Measurements from ENCODE around the gene CTSD.

The CTSD gene

GRCh38 chr11:1755692-1756561, 7.8 kb downstream of the CTSD start:
- DNase-seq (ENCODE audit: low read depth in 2 of 2): no peak

- no peak for DNase-seq (ENCODE audit: low read depth in 2 of 2)
These were observed 8.4 kb downstream of the CTSD start for GRCh38 chr11:1755344-1755691.

DNA sequence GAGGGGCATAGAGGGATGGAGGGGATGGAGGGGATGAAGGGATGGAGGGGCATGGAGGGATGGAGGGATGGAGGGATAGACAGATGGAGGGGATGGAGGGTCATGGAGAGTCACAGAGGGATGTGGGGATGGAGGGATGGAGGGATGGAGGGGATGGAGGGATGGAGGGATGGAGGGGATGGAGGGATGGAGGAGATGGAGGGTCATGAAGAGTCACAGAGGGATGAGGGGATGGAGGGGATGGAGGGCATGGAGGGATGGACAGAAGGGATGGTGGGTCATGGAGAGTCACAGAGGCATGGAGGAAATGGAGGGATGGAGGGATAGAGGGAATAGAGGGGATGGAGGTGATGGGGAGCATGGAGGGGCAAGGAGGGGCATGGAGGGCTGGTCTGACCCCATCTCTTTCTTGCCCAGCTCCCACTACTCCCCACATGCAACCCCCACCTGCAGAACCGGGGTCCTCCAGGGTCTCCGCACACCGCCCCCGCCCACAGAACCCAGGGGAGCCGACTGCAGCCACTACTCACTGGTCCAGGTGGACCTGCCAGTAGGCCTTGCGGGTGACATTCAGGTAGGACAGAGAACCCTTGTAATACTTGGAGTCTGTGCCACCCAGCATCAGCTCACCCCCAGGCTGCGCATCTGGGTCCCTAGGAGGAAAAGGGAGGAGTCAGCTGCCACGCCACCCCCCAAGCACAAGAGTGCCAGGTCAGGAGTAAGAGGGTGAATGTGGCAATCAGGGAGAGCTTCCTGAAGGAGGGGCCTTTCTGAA, 9.2 kb downstream of the CTSD start:
- no peak for DNase-seq (ENCODE audit: low read depth in 2 of 2)

- DNase-seq (ENCODE audit: low read depth in 2 of 2): no peak
These were observed 9.8 kb downstream of the CTSD start for GRCh38 chr11:1753929-1754305.

- no peak for DNase-seq (ENCODE audit: low read depth in 2 of 2)
These were observed 10.3 kb downstream of the CTSD start for GRCh38 chr11:1753229-1753928.

- DNase-seq (ENCODE audit: low read depth in 2 of 2): no peak
These were observed 10.9 kb downstream of the CTSD start for GRCh38 chr11:1752907-1753228.

DNA sequence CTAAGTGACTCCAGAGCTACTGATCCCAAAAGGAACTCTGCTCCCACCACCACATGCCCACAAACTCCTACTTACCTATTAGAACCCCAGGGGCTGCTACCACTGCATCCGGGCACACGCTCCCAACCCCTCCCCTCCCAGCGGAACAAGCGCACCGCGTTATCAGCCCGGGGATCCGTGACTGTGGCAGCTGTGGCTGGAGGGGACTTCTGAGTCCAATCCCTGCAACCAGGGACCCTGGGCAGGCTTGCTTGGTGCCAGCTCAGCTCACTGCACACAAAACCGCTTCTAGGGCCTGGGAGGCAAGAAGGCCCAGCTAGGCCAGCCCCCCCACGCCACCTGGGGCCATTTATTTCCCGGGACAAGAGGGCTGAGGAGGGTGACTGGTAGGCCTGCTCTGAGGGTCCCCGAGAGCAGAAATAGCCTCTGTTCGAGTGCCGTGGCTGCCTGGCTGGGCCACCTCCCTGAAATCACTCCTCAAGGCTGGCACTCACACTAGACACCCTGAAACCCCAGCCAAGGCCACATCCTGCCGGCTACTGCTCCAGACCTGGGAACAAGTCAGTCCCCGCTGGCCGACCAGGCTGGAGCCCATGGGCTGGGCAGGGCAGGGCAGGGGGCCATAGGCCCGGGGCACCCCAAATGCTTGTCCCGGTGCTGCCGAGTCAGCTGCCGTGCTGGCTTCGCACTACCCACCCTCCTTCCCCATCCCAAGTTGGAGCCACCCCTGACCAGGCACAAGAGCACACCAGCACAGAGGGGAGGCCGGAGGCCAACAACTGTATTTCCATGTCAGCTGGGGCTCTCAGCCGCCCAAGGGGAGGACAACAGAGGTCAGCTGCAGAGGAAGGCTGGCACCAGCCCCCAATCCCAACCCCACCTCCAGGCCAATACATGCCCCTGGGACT, 11.5 kb downstream of the CTSD start:
- DNase-seq (ENCODE audit: low read depth in 2 of 2): no peak

DNA sequence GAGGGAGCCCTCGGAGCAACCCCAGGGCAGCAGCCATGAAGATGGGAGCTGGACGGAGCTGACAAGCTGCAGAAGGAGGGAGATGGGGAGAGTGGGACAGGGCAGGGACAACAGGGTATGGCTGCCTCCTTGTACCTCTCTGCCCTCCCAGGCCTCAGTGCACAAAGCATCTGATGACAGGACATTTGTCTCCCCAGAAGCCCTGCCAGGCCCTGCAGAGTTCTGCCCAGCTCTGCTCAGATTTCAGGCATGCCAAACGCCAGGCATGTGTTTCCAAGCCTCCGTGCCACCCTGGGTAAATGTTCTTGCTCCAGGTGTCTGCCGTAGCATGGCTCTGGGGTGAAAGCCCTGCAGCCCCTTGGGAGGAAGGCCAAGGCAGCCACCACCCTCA, 12.2 kb downstream of the CTSD start:
- DNase-seq (ENCODE audit: low read depth in 2 of 2): no peak

DNA sequence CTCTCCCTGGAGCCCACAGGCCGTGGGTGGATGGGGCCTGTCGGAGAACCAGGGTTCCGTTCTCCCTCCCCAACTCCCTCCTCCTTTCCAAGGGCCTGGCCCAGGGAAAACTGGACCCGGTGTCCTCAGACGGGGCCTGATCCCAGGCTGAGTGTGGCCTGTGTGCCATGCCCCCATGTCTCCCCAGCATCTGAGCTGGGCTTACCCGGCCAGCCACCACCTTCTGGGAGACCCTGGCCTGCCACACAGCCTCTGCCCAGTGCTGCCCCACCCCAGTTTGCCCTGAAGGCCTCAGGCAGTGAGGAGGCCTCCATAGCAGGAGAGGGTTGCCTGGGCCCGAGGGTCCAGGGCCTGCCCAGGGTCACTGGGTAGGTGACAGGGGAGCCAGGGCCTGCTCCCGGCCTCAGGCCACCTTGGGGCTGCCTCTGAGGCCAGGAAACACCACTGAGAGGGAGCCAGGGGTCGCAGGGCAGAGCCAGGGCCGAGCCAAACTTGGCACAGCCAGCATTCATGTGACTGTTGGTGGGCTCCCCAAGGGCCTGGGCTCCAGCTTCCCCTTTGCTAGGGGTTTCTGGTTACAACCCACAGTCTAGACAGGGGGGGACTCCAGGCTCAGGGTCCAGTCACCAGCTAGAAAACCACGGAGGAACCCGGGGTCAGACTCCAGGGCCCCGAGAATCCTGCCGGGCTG, 12.7 kb downstream of the CTSD start:
- no peak for DNase-seq (ENCODE audit: low read depth in 2 of 2)

GRCh38 chr11:1750481-1750839, 13.3 kb downstream of the CTSD start, which contains the start of gene IFITM10:
Gene IFITM10 (minus strand): TSS chr11:1750595. CDS start chr11:1750442, 153 bp downstream.
- no peak for DNase-seq (ENCODE audit: low read depth in 2 of 2)

DNA sequence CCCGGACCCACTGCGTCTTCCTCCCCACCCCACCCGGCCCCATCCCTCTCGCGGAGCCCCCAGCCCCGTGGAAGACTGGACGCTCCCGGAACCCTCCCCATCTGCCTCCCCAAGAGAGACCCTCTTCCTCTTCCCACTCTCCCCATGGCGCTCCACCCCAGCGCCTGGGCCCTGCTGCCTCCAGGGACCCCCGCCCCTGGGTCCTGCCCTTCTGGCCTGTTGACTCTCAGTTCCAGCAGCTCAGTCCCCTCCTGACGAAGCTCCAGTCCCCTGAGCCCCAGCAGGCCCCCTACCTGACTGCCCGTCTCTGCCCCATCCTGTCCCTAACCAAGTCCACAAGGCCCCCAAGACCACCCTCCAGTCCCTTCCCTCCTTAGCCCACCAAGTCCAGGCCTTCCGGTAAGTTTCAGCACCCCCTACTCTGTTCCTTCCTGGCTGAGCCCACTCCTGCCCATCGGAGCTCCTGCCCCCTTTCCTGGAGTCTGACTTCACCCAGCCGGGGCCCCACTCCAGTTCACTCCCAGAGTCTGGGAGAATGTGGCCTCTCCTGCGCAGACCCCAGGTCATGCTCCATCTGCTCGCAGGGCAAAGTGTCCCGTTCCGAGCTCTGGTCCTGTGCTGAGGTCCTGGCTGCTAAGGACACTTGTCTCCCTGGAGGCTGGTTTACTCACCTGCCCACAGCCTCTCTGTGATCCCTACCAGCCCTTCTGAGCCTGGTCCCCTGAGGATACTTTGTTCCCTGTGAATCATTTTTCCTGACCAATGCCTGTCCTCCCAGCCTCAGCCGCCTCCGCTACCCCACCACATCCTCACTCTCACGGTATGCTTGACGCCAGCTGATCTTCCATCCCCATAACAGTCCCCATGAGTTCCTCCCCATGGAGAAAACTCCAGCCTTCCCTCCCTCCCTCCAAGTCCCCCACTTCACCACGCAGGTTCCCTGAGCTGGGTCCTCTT, 14.1 kb downstream of the CTSD start:
- DNase-seq (ENCODE audit: low read depth in 2 of 2): no peak

DNA sequence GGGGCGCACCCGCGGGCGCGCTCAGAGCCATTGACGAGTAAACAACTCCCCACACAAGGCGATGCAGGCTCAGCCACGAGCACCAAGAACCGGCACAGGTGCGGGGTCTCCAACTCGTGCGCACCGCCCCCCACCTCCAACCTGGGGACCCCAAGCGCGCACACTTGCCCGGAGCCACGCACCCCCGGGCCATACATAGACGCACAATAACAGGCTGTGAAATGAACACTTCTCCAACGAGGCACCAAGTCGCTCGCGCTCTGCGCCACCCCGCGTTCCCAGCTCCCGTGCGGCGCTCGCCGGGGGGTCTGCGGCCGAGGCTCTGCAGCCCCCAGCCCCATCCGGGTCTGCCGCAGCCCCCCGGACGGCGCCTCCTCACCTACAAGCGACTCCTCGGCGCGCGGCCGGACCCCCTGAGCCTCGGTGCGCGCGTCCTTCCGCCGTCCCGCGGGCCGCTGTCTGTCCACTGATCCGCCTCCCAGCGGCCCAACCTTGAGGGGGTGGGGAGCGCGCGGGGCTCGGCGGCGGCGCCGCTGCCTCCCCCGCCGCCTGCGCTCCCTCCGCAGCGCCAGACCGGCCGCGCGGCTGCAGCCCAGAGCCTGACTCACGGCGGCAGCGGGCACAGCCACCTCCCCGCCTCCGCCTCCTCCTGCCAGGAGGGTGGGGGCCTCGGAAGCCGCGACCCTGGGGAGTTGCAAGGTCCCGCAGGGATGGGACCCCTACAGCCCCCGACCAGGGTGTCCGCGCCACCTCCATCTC, 14.9 kb downstream of the CTSD start:
- no peak for DNase-seq (ENCODE audit: low read depth in 2 of 2)

- DNase-seq (ENCODE audit: low read depth in 2 of 2): no peak
These were observed 15.7 kb downstream of the CTSD start for GRCh38 chr11:1747753-1748635.

- no peak for DNase-seq (ENCODE audit: low read depth in 2 of 2)
These were observed 16.6 kb downstream of the CTSD start for GRCh38 chr11:1746956-1747752.

GRCh38 chr11:1746511-1746931, 17.2 kb downstream of the CTSD start:
- no peak for DNase-seq (ENCODE audit: low read depth in 2 of 2)

DNA sequence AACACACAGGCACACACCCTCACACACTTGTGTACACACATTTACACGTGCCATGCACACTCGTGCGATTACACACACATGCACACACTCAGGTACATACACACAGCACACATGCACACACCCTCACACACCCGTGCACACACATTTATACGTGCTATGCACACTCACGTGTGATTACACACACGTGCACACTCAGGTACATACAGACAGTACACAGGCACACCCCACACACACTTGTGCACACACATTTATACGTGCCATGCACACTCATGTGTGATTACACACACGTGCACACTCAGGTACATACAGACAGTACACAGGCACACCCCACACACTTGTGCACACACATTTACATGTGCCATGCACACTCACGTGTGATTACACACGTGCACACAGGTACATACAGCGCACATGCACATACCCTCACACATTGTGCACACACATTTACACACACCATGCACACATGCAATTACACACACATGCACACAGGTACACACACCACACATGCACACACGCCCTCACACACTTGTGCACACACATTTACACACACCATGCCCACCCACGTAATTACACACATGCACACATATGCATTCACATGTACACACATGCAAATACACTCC, 17.9 kb downstream of the CTSD start:
- no peak for DNase-seq (ENCODE audit: low read depth in 2 of 2)

Measured in stimulated activated CD4-positive, alpha-beta T cell treated with anti-CD3 and anti-CD28 coated beads, Interleukin-12 subunit alpha, Interleukin-12 subunit beta, amount 100 ng/mL, for 24 hours (primary cell).